Myocyte (in vitro differentiated cells): ENCODE data around the gene LZTFL1. TPM values are rescaled to one million over a fixed set of nuclear protein-coding genes. Genes with fewer than 3 reads are reported as not detected.

Experiments used
- total RNA-seq: library from RNA; depleted of rRNA; stranded (reverse); fragments of >200 nt; gene quantifications from 2 replicates; pipeline ENCODE4 v1.2.3, GENCODE V29; 2014

The LZTFL1 gene
- total RNA-seq, 1 donor from 2014 or later: 15.8 TPM

Other genes starting within 250 kb of the LZTFL1 start
- gene LIMD1, start 247.4 kb downstream of the LZTFL1 start, total RNA-seq: 29.2 and 35.9 TPM in 2 replicates
- 18.0 and 30.3 TPM in 2 replicates for gene SACM1L, start 152.7 kb downstream of the LZTFL1 start, total RNA-seq
- gene SLC6A20, start 45.6 kb downstream of the LZTFL1 start, total RNA-seq: not detected in 2 replicates
- gene CCR9, start 44.4 kb upstream of the LZTFL1 start, total RNA-seq: not detected in 2 replicates
- gene CXCR6, start 101.3 kb upstream of the LZTFL1 start, total RNA-seq: not detected in 2 replicates
- 35.8 and 37.1 TPM in 2 replicates for gene FYCO1, start 153.7 kb upstream of the LZTFL1 start, total RNA-seq
- not detected in 2 replicates for gene XCR1, start 185.4 kb upstream of the LZTFL1 start, total RNA-seq